Testis (tissue), 2 donors: ENCODE results near the gene NAP1L1.

ENCODE experiments used
- POLR2A ChIP-seq: fragments of 450-650 bp; IDR thresholded peaks from one replicate; pipeline ENCODE4 v1.6.1; 2017; ENCODE audit warnings: antibody characterized with exemption, mild to moderate bottlenecking, moderate library complexity
- TF ChIP-seq, protein P1 (sequence below), 3 experiments: fragments of 450-650 bp in 2 of 3; fragments of 200-600 bp in 1 of 3; sonication (generic) in 1 of 3; IDR thresholded peaks; one replicate each; pipeline ENCODE4 v1.5.1; 2016 to 2019; ENCODE audit warnings: antibody characterized with exemption in 3 of 3, mild to moderate bottlenecking in 2 of 3, moderate library complexity in 1 of 3

DNA sequence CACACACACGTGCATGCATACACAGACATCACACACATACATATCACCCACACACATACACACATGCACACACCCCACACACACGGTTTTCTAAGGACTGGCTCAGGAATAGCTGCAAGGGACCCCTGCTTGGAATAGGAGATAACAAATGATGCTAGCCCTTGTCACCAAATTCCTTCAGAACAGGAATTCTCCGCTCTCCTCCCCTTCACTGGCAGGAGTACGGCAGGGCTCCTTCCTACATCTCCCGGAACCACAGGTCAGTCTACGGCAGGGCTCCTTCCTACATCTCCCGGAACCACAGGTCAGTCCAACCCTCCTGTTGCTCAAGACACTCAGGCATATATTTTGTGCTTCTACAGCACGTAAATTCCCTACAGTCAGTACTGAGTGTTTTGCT, 76.8 kb downstream of the NAP1L1 start:
- no peak for TF ChIP-seq POLR2A
- TF ChIP-seq, protein P1, sequence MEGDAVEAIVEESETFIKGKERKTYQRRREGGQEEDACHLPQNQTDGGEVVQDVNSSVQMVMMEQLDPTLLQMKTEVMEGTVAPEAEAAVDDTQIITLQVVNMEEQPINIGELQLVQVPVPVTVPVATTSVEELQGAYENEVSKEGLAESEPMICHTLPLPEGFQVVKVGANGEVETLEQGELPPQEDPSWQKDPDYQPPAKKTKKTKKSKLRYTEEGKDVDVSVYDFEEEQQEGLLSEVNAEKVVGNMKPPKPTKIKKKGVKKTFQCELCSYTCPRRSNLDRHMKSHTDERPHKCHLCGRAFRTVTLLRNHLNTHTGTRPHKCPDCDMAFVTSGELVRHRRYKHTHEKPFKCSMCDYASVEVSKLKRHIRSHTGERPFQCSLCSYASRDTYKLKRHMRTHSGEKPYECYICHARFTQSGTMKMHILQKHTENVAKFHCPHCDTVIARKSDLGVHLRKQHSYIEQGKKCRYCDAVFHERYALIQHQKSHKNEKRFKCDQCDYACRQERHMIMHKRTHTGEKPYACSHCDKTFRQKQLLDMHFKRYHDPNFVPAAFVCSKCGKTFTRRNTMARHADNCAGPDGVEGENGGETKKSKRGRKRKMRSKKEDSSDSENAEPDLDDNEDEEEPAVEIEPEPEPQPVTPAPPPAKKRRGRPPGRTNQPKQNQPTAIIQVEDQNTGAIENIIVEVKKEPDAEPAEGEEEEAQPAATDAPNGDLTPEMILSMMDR (IDR thresholded peaks at IDR 0.05), result no peak
